Amniotic epithelial cell (primary cell): ENCODE data around the gene MESD.
"Not testable (repeated sequence)": the region's sequence is repeated elsewhere in the genome, so short reads cannot be mapped to it uniquely, and the experiment has no call there.

Experiments used
- DNase-seq: peaks from one replicate; pipeline ENCODE4 v3.0.0-alpha.2; 2010; ENCODE audit warnings: low read depth

Gene MESD

DNA sequence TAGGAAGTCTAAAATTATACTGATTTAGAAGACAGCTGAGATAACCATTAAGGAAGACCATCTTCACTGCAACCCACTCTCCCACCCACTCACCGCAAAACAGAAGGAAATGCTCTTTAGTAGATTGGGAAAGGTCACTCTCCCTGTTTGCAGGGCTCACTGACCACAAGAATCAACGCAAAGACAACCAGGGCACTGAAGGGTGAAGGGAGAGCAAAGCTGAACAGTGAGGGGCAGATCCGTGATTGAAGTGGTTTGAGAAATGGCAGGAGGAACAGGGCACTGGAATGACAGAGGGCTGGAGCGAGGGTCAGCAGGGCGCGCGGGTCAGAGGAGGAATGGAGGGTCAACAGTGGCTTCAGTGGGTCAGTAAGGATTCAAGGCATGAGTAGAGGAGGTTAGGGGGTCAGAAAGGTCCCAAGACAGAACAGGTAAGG, 520 bp downstream of the MESD start:
- no peak for DNase-seq

DNA sequence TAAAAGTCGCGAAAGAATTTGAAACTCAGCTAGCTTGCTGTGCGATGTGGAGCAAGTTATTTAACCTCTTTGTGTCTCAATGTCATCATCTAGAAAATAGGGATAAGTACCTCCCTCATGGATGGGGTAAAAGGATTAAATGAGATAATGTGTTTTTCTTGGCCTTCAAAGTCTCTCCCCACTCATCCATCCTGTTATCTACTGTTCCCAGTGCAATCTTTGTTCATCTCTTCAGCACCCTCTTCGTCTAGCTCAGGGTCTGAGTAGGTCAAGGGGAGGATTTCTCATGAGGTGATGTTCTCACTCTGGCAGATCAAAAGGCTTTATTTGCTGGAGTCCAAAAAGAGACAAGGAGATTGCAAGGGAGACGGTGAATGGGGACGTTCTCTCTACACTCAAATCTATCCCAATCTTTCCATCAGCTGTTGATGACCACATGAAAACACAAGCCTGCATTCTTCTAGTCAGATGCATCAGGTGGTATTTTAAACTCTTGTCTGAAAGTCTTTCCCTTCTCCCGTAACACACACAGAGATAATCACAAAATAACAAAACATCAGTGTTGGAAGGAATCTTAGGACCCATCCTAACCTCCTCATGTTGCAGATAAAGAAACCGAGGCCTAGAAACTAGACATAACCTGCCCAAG, 1.3 kb downstream of the MESD start:
- DNase-seq = peak; percentile 53

GRCh38 chr15:80986487-80986886, 3.1 kb downstream of the MESD start:
- no peak for DNase-seq

DNA sequence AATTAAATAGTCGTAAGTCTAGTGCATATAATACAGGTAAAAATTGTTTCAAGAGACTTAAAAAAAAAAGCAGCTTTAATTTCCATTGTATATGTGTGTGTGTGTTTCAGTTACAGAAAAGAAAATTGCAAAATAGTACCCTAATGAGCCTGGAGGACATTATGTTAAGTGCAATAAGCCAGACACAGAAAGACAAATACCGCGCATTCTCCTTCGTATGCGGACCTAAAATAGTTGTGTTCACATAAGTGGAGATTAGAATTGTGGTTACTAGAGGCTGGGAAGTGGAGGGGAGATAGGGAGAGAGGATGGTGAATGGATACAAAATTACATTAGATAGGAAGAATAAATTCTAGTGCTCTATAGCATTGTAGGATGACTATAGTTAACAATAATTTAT, 3.6 kb downstream of the MESD start:
- peak; percentile 76 for DNase-seq

- DNase-seq = no peak
Measured at GRCh38 chr15:80984856-80985255, 4.8 kb downstream of the MESD start.

- no peak for DNase-seq
Measured at GRCh38 chr15:80982839-80983238, 6.8 kb downstream of the MESD start.

GRCh38 chr15:80982205-80982604, 7.4 kb downstream of the MESD start:
- no peak for DNase-seq

- DNase-seq = no peak
Measured at GRCh38 chr15:80979538-80980200, 9.9 kb downstream of the MESD start.

- DNase-seq = peak; percentile 42
Measured at GRCh38 chr15:80978685-80979329, 10.8 kb downstream of the MESD start.

GRCh38 chr15:80977627-80978036, 12.0 kb downstream of the MESD start:
- DNase-seq = peak; percentile 47

DNA sequence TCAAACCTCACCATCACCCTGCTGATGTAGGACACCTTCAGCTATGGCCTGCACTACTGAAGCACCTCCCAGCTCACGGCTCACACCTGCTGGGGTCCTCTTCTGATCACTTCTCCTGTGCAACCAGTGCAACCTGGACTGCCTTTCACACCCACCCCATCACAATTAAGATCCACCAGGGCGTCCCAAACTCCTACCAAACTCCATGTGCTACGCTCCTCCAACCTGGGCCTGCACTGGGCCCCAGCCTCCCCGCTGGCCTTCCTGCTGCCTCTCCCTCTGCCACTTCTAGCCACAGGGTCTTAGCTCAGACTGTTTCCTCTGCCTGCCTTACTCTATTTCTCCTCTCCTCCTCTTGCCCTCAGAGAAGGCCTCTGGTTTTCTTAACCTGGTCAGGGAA, 12.8 kb downstream of the MESD start:
- no peak for DNase-seq

DNA sequence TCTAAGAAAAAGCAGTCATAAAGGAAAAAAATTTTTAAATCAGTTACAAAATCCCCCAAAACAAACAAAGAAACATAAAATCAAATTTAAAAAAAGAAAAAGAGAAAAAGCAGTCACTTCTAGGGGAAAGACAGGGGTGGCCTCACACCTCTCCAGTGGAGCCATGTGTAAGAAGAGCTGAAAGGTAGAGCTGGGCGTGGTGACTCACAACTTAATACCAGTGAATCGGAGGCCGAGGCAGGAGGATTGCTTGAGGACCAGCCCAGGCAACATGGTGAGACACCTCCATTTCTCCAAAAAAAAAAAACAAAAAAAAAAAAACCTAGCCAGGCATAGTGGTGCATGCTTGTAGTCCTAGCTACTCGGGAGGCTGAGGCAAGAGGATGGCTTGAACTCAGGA, 14.7 kb downstream of the MESD start:
- DNase-seq = no peak

DNA sequence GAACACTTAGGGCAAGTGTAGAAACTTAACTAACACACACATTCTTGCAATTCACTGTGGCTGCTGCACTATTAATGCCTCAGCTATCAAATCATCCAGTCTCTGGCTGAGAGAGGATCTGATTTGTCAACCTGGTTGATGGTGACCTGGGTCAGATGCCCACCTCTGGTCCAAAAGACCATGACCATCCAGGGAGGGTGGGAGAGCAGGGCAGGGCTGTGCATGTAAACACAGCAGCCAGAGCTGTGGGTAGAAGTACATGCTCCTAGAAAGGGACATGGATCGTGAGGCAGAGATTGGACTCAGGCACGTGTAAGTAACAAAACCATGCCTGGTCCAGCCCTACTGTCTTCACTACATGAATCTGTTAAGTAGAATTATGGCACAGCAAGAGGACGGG, 17.3 kb downstream of the MESD start:
- no peak for DNase-seq

DNA sequence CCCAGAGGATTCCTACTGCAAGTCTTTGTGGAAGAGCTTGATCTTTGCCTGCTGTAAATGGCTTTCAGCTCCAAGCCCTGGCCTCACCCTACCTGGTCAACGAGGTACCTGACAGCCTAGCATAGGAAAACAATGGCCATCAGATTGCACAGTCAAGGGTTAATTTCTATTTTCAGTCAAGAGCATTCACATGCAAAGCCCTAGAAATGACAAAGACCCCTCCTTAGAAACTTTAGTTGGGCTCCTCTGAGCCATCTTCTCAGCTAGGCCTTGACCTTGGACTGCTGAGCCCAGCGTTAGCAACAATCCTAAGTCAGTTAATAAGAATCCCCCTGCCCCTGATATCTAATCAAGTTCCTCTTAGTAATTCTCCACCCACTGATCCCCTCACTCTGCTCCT, 18.5 kb downstream of the MESD start:
- DNase-seq = no peak

- no peak for DNase-seq
Measured at GRCh38 chr15:80970658-80971057, 19.0 kb downstream of the MESD start.

DNA sequence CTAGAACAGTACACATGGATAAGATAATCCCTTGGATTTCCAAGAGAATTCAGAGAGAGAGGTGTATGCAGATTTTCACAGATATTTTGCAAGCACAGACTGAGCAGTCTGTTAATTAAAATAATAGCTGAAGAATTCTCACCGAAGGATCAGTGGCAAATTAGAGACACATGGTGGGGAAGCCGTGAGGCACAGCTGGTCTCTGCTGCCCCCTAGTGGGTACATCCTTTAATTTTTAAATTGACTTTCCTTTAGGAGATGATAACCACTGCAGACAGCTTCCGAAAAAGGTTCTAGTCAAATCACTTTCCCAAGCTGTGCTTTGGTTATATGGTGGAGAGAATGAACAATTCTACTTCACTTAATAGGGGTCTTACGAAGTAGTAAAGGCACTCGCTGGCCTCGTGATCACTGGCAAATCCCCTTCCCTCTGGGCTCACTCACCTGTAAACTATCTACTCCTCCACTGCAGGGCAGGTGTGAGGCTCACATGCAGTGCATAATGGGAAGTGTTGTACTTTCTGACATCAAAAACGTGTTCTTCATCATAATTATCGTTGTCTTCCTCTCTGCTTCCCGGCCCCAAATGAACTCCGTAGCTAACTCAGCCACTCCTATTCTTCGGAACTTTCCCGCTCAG, 19.5 kb downstream of the MESD start:
- DNase-seq = peak; percentile 42

DNA sequence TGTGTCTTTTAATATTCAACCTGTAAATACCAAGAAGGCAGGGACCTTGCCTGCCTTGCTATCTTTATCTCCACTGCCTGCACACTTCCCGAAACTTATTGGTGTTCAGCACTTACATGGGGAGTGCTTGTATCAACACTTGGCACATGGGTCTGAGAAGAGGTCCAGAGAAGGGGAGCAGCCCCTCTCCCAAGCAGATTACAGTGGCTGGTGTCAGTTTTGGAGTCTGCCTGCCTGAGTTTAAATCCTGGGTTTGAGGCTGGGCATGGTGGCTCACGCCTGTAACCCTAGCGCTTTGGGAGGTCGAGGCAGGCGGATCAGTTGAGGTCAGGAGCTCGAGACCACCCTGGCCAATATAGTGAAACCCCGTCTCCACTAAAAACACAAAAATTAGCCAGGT, 20.3 kb downstream of the MESD start:
- DNase-seq = no peak

GRCh38 chr15:80967991-80968510, 21.6 kb downstream of the MESD start:
- DNase-seq = no peak

DNA sequence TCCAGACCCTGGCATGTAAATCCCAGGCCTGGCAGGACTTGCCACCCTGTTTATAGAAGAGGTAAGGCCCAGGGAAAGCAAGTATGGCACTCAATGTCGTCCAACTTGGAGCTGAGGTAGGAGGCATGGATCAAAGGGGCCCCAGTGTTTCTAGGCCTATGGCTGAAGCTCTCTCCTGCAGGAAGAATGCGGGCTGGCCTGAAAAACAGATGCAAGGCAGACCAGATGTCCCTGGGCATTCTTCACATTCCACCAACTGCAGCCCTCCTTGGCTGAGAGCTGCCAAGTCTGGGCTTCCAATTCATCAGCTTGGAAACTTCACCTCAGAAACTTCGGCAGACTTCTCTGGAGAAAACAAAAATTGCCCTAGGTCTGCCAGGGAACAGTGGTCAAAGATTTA, 22.2 kb downstream of the MESD start:
- DNase-seq = peak; percentile 85

GRCh38 chr15:80966431-80967197, 23.0 kb downstream of the MESD start:
- DNase-seq = no peak

DNA sequence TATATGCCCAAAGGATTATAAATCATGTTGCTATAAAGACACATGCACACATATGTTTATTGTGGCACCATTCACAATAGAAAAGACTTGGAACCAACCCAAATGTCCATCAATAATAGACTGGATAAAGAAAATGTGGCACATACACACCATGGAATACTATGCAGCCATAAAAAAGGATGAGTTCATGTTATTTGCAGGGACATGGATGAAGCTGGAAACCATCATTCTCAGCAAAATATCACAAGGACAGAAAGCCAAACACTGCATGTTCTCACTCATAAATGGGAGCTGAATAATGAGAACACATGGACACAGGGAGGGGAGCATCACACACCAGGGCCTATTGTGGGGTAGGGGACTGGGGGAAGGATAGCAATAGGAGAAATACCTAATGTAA, 24.2 kb downstream of the MESD start:
- not testable (repeated sequence) for DNase-seq
